Left renal cortex interstitium (tissue), 4 donors: Measurements from ENCODE around the gene FYN. TPM values are rescaled to one million over a fixed set of nuclear protein-coding genes. Genes with fewer than 3 reads are reported as not detected.

Source experiments
- DNase-seq, 4 donors: peaks; one replicate each; pipeline ENCODE4 v3.0.0-alpha.2; 2013; ENCODE audit warnings: low read depth in 4 of 4, low spot score in 2 of 4, missing footprints in 1 of 4
- polyA plus RNA-seq, 4 donors: library from polyadenylated mRNA; unstranded; fragments of 120-200 nt; gene quantifications; one replicate each; pipeline ENCODE4 v1.2.1, GENCODE V29; 2013; ENCODE audit not compliant: insufficient read length in 4 of 4

FYN gene
- polyA plus RNA-seq, 4 donors, result 150 to 173 (median 158) TPM

- DNase-seq, result no peak
Measured at GRCh38 chr6:111717621-111718020, 155.6 kb downstream of the FYN start.

DNA sequence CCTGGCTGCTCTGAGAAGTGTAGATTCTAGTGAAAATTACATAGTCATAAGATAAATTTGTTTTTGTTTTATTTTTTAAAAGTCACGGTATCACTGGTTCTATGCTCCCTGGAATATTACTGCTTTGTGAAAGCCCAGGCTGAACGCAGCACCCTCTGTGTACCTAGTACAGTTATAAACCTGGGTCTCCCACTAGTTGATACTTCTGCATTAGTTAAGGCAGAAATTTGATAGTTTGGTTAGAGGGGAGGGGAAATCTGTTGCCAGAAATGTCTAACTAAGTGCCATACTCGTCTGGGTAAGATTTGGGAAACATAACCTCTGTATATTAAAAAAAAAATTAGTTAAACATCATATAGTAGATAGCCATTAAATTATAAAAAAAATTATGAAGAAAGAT, 156.9 kb downstream of the FYN start:
- DNase-seq, result no peak

GRCh38 chr6:111715321-111715720, 157.9 kb downstream of the FYN start:
- no peak for DNase-seq

DNA sequence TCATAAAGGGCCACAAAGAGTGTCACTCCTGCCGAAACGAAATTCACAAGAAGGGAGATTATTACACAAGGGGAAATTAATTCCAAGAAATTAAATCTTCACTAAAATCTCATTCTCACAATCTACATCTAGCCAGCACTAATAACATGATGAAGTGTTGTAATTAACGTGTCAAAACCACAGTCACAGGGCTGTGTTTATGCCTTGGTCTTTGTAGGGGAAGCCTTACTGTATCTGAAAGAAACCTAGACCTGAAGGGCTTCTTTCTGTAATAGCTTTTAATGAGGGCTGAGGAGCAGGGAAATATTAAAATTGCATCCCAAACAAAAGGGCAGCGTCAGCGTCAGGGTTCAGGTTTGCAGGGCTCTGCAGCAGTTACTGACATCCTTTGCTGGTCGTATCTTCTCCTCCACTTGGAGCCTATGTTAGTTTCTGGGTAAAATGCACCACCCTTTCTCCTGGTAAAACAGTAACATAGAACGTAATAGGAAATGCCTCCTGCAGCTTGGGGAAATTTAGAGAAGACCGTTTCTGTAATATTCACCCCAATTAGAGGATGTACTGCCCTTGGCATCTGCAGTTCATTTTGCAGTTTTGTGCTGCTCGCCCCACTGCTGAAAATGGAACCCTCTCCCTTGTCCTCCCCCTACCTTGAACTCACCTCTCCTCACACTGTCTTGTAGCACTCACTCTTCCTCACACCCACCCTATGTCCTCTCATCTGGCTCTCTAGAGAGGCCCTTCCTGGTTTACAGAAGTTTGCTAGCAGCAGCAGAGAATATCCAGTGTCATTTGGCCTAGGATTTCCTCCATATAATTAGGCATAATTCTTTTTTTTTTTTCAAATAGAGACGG, 158.6 kb downstream of the FYN start:
- DNase-seq, result no peak

DNA sequence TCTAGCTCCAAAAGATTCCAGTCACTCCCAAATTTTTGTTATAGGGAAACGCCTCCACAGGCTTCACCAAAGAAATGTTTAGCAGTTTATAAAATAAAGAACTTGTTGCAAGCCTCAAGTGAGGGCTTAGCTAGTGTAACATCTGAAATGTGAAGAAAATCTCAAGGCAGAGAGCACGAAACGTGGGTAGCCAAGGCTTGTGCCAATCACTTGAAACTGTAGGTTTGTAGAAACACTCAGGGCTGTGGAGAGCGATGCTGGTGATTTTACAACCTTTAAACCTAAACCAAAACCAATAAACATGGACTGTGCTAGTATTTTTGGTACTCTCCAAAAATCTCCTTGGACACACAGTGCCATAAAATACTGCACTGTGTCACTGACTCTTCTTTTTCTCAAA, 159.4 kb downstream of the FYN start:
- DNase-seq, result no peak

GRCh38 chr6:111713236-111713635, 160.0 kb downstream of the FYN start:
- DNase-seq, result no peak

- peak in 1 of 4 donors; percentile 42 for DNase-seq
Measured at GRCh38 chr6:111711984-111712752, 161.1 kb downstream of the FYN start.

- no peak for DNase-seq
Measured at GRCh38 chr6:111711476-111711875, 161.8 kb downstream of the FYN start.

- no peak for DNase-seq
Measured at GRCh38 chr6:111710911-111711310, 162.3 kb downstream of the FYN start.

- DNase-seq, result no peak
Measured at GRCh38 chr6:111710439-111710838, 162.8 kb downstream of the FYN start.

DNA sequence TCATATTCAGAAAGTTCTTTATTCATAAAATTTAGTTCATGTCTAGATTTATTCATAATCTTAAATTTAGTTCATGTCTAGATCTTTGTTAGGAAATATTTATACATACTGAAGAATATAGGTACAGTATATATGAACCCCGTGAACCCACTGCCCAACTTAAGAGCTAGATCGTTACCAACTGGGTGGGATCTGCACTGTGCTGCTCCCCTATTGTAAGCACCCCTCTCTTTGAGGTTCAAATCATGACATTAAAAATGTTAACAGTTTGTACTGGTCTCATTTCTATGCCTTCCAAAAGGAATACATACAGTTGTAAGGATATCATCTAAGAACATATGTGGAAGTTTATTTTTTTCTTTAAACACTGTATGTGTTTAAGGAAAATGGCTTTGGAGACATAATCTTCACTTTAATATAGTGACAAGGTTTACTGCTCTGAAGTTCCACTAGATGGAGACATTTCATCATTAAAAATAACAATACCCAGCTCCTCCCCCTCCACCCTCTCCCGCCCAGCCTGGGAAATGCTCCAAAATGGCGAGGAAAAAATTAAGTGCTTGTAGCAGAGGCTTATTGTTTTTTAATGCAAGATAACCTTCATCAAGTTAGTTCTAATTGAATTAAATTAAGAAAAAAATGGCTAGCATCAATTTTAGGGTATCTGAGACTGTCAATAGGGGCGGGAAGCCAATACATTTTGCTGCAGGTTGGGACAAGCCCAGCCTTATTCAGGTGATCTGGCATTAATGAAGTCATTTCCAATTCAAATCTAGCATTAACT, 163.4 kb downstream of the FYN start:
- DNase-seq, result no peak

GRCh38 chr6:111709201-111709600, 164.1 kb downstream of the FYN start:
- DNase-seq, result no peak

- no peak for DNase-seq
Measured at GRCh38 chr6:111707773-111708172, 165.5 kb downstream of the FYN start.

- DNase-seq, result no peak
Measured at GRCh38 chr6:111706841-111707391, 166.3 kb downstream of the FYN start.

- DNase-seq, result no peak
Measured at GRCh38 chr6:111703723-111704122, 169.5 kb downstream of the FYN start.

DNA sequence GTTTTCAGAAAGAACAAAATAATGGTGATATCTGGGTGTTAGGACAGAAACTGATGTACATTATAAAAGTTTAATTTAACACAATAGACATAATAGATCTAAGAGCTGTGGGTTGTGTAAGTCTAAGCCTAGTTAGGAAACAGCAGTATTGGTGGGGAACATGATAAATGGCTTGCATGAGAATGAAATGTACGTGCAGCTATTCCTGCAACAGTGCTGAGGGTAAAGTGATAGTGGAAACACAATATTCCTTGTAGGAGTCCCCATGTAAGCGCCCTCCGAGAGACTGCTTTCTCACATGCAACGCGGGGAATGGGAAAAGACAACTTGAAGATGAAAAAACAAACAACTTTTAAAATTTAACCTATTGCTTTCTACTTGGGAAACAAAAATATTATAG, 171.0 kb downstream of the FYN start:
- no peak for DNase-seq

DNA sequence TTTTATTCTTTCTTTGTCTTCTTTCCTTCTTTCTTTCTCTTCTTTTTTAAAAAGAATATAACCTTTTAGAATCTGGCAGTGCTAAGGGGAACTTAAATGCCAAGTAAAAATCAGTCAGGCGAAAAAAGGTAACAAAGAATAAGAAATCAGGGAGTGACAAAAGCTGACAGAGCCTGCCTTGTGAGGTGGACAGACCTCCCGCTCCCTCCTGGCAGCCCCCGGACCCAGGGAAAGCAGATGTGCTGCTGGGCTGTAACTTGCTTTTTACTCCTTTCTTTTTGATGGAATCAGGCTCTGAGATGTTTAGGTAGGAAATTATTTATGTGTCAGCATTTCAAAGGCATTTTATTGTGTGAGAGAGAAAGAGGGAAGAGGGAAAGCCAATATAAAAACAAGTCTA, 172.1 kb downstream of the FYN start:
- DNase-seq, result no peak

DNA sequence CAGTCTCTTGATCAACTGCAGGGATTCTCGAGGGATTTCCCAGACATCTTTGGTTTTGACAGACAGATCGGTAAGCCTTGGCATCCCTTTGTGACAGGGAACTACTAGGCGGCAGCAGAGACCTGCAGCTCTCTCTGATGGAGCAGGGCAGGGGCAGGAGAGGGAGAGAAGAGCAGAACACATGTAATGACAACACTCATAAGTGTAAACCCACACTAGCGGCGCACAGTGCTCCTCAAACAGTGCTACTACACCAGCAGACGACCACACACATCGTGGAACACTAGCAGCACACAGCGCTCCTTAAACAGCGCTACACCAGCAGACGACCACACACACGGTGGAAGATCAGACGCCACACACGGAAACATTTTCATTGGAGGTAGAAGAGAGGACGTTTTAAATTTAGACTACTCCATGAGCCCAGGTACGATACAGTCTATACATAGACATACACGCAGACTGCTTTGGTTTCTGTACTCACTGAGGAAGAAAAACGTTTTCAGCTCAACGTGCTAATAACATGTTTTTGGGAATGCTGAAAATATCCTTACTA, 173.0 kb downstream of the FYN start:
- no peak for DNase-seq

- DNase-seq, result no peak
Measured at GRCh38 chr6:111699123-111699522, 174.1 kb downstream of the FYN start.

GRCh38 chr6:111696814-111697213, 176.4 kb downstream of the FYN start:
- no peak for DNase-seq
